ENCODE measurements around the gene POLR2F.

GRCh38 chr22:37979782-37980181 is 26.3 kb downstream of the POLR2F start:
- TF ChIP-seq CTCF (IDR thresholded peaks at IDR 0.05) (no peak), POLR2A (IDR thresholded peaks at IDR 0.05) (no peak)

All from vagina (tissue), 2 donors.